IMR-90 (cell line): ENCODE results near the gene TRPM8. TPM values are rescaled to one million over a fixed set of nuclear protein-coding genes. Genes with fewer than 3 reads are reported as not detected.

Source experiments
- ATAC-seq: fragments of 200-7000 bp; cut with Tn5 transposase; 2 replicates; pipeline ENCODE4 v1.9.1; 2020; ENCODE audit warnings: low read depth, mild to moderate bottlenecking, moderate library complexity
- BruUV-seq: library from RNA; stranded (reverse); fragments of 400-500 nt; replicated peaks from 2 replicates; lab custom pipeline; 2021; lab: Mats Ljungman, UMichigan
- CTCF ChIA-PET: fragments of 300-600 bp; formaldehyde crosslinking; extraction: SDS; loops from one replicate; lab custom pipeline; 2021; ENCODE audit warnings: antibody characterized with exemption; lab: Yijun Ruan, JAX
- POLR2A ChIA-PET: fragments of 300-600 bp; sonication (Branson Sonifier 250); formaldehyde crosslinking; loops from one replicate; lab custom pipeline; 2022; ENCODE audit warnings: antibody characterized with exemption; ENCODE audit not compliant: unreplicated experiment; lab: Charles Lee
- DNase-seq: peaks from one replicate; pipeline ENCODE4 v3.0.0; 2013
- H2AFZ ChIP-seq: replicated peaks from 2 replicates; pipeline ENCODE3; 2013; ENCODE audit warnings: low read length, mild to moderate bottlenecking; ENCODE audit not compliant: poor library complexity
- H2AK5ac ChIP-seq: 2 replicates; pipeline ENCODE4 v1.6.1; 2013; ENCODE audit warnings: low read depth, low read length, inconsistent platforms
- H2AK9ac ChIP-seq: replicated peaks from 2 replicates; pipeline ENCODE3; 2013; ENCODE audit warnings: mild to moderate bottlenecking, low read depth, low read length, moderate library complexity; ENCODE audit not compliant: poor library complexity
- H2BK120ac ChIP-seq: 2 replicates; pipeline ENCODE4 v1.6.1; 2013; ENCODE audit warnings: low read depth, low read length, inconsistent platforms
- H2BK15ac ChIP-seq: 3 replicates; pipeline ENCODE4 v1.6.1; 2013; ENCODE audit warnings: low read depth, low read length, inconsistent platforms
- H2BK20ac ChIP-seq: 2 replicates; pipeline ENCODE4 v1.6.1; 2013; ENCODE audit warnings: low read depth, mild to moderate bottlenecking, inconsistent platforms, low read length, moderate library complexity
- H2BK5ac ChIP-seq: 2 replicates; pipeline ENCODE4 v1.6.1; 2013; ENCODE audit warnings: mild to moderate bottlenecking, low read depth, low read length, inconsistent platforms; ENCODE audit not compliant: poor library complexity, severe bottlenecking
- H3K14ac ChIP-seq: replicated peaks from 2 replicates; pipeline ENCODE4 v1.6.1; 2013; ENCODE audit warnings: low read depth, low read length, inconsistent platforms
- H3K18ac ChIP-seq: 2 replicates; pipeline ENCODE4 v1.6.1; 2013; ENCODE audit warnings: low read depth, low read length, control low read depth
- H3K23ac ChIP-seq: 2 replicates; pipeline ENCODE4 v1.6.1; 2013; ENCODE audit warnings: low read depth, low read length, inconsistent platforms
- H3K27ac ChIP-seq: 2 replicates; pipeline ENCODE4 v1.5.1; 2013; ENCODE audit warnings: mild to moderate bottlenecking, control low read depth, low read length; ENCODE audit not compliant: insufficient read depth
- H3K27me3 ChIP-seq: 2 replicates; pipeline ENCODE4 v1.6.1; 2013; ENCODE audit warnings: low read length; ENCODE audit not compliant: control insufficient read depth, insufficient read depth
- H3K36me3 ChIP-seq: 2 replicates; pipeline ENCODE4 v1.6.1; 2013; ENCODE audit warnings: low read length, mixed read lengths; ENCODE audit not compliant: control insufficient read depth, insufficient read depth
- H3K4ac ChIP-seq: 2 replicates; pipeline ENCODE4 v1.6.1; 2013; ENCODE audit warnings: low read depth, low read length, inconsistent platforms
- H3K4me1 ChIP-seq: 2 replicates; pipeline ENCODE4 v1.6.1; 2013; ENCODE audit warnings: low read length, mixed read lengths; ENCODE audit not compliant: control insufficient read depth, insufficient read depth
- H3K4me2 ChIP-seq: 2 replicates; pipeline ENCODE4 v1.6.1; 2013; ENCODE audit warnings: low read depth, mild to moderate bottlenecking, control low read depth, low read length, moderate library complexity
- H3K4me3 ChIP-seq: 2 replicates; pipeline ENCODE4 v1.5.1; 2013; ENCODE audit warnings: low read depth, mild to moderate bottlenecking, control low read depth, low read length, moderate library complexity; ENCODE audit not compliant: insufficient read depth
- H3K56ac ChIP-seq: 2 replicates; pipeline ENCODE4 v1.6.1; 2013; ENCODE audit warnings: low read length, inconsistent platforms; ENCODE audit not compliant: insufficient read depth; ENCODE audit errors: extremely low read depth
- H3K79me1 ChIP-seq, 2 experiments: 2 replicates each; pipeline ENCODE4 v1.6.1; 2013; ENCODE audit warnings: low read length in 2 of 2, inconsistent platforms in 1 of 2, low read depth in 1 of 2
- H3K9ac ChIP-seq: 2 replicates; pipeline ENCODE4 v1.6.1; 2013; ENCODE audit warnings: low read depth, low read length, control low read depth
- H3K9me1 ChIP-seq: 2 replicates; pipeline ENCODE4 v1.6.1; 2013; ENCODE audit warnings: low read length, inconsistent platforms; ENCODE audit not compliant: insufficient read depth
- H3K9me3 ChIP-seq: 2 replicates; pipeline ENCODE4 v1.6.1; 2013; ENCODE audit warnings: low read length; ENCODE audit not compliant: control insufficient read depth, insufficient read depth
- H4K20me1 ChIP-seq: 2 replicates; pipeline ENCODE4 v1.6.1; 2013; ENCODE audit warnings: low read length, inconsistent platforms; ENCODE audit not compliant: insufficient read depth
- H4K5ac ChIP-seq: 2 replicates; pipeline ENCODE4 v1.6.1; 2013; ENCODE audit warnings: mild to moderate bottlenecking, low read depth, low read length, control low read depth
- H4K8ac ChIP-seq, 2 experiments: 2 replicates each; pipeline ENCODE4 v1.6.1; 2013; ENCODE audit warnings: low read depth in 2 of 2, low read length in 2 of 2, control low read depth in 1 of 2, inconsistent platforms in 1 of 2
- H4K91ac ChIP-seq: 2 replicates; pipeline ENCODE4 v1.6.1; 2013; ENCODE audit warnings: low read depth, low read length, inconsistent platforms; ENCODE audit not compliant: insufficient read depth
- BHLHE40 ChIP-seq: fragments of 150-350 bp; IDR thresholded peaks from 2 replicates; pipeline ENCODE4 v1.6.1; 2016; ENCODE audit warnings: mild to moderate bottlenecking, low read depth, low read length
- CEBPB ChIP-seq: IDR thresholded peaks from 2 replicates; pipeline ENCODE4 v1.6.1; 2012; ENCODE audit warnings: low read depth, low read length, improper control_type of control experiment
- CHD1 ChIP-seq: IDR thresholded peaks from 2 replicates; pipeline ENCODE4 v1.6.1; 2012; ENCODE audit warnings: low read depth, low read length, improper control_type of control experiment
- FOS ChIP-seq: fragments of 150-350 bp; IDR thresholded peaks from 2 replicates; pipeline ENCODE4 v1.6.1; 2016; ENCODE audit warnings: low read depth, low read length
- MAFK ChIP-seq: IDR thresholded peaks from 2 replicates; pipeline ENCODE4 v1.6.1; 2012; ENCODE audit warnings: low read depth, low read length, improper control_type of control experiment
- MAZ ChIP-seq: IDR thresholded peaks from 2 replicates; pipeline ENCODE4 v1.6.1; 2012; ENCODE audit warnings: low read depth, mild to moderate bottlenecking, low read length, improper control_type of control experiment, moderate library complexity, borderline replicate concordance
- MXI1 ChIP-seq: IDR thresholded peaks from 2 replicates; pipeline ENCODE4 v1.6.1; 2012; ENCODE audit warnings: low read depth, mild to moderate bottlenecking, low read length, moderate library complexity, borderline replicate concordance
- NFE2L2 ChIP-seq: fragments of 150-350 bp; IDR thresholded peaks from 2 replicates; pipeline ENCODE4 v1.6.1; 2016; ENCODE audit warnings: low read depth, mild to moderate bottlenecking, low read length
- POLR2A ChIP-seq: IDR thresholded peaks from 2 replicates; pipeline ENCODE4 v1.6.1; 2012; ENCODE audit warnings: mild to moderate bottlenecking, low read depth, low read length
- RAD21 ChIP-seq: IDR thresholded peaks from 2 replicates; pipeline ENCODE4 v1.6.1; 2012; ENCODE audit warnings: low read length, improper control_type of control experiment
- RCOR1 ChIP-seq: IDR thresholded peaks from 2 replicates; pipeline ENCODE4 v1.6.1; 2012; ENCODE audit warnings: mild to moderate bottlenecking, low read length, improper control_type of control experiment; ENCODE audit not compliant: insufficient replicate concordance
- RFX5 ChIP-seq: IDR thresholded peaks from 2 replicates; pipeline ENCODE4 v1.8.0; 2012; ENCODE audit warnings: low read depth, mild to moderate bottlenecking, low read length, moderate library complexity
- SMC3 ChIP-seq: fragments of 150-350 bp; IDR thresholded peaks from 2 replicates; pipeline ENCODE4 v1.6.1; 2016; ENCODE audit warnings: low read depth, mild to moderate bottlenecking, antibody characterized with exemption, low read length, moderate library complexity
- WGBS, 2 experiments: methylation state at CpG; one replicate each; pipeline versions ENCODE4 v1.1.5 to v1.1.7; 2013; ENCODE audit warnings: missing lambda C conversion rate in 2 of 2; ENCODE audit not compliant: insufficient read length in 1 of 2; ENCODE audit errors: extremely low coverage in 2 of 2; 5-methylcytosine and 5-hydroxymethylcytosine counted together
- dilution Hi-C: fragments of 300-500 bp; cut with HindIII; formaldehyde crosslinking; loops from one replicate; pipeline ENCODE4 v1.14.3; 2018; ENCODE audit warnings: low sequenced_read_pairs; ENCODE audit not compliant: unreplicated experiment
- in situ Hi-C: fragments of 300-500 bp; cut with MboI; formaldehyde crosslinking; loops from 3 replicates; pipeline ENCODE4 v1.14.3; 2019; ENCODE audit warnings: low sequenced_read_pairs, inconsistent platforms, mixed read lengths
- intact Hi-C: fragments of 100-400 bp; cut with micrococcal nuclease; formaldehyde crosslinking; loops from 2 replicates; pipeline ENCODE4 v1.10.0; 2022
- polyA plus RNA-seq, 3 experiments: library from polyadenylated mRNA; depleted of rRNA; stranded (reverse); fragments of >200 nt; gene quantifications; 2 replicates each; pipeline ENCODE4 v1.2.3, GENCODE V29; 2012; ENCODE audit warnings: low replicate concordance in 1 of 3
- total RNA-seq: library from RNA; depleted of rRNA; stranded (reverse); fragments of >200 nt; gene quantifications from 2 replicates; pipeline ENCODE4 v1.2.3, GENCODE V29; 2012
- TF ChIP-seq, protein P1 (sequence below): fragments of 150-350 bp; IDR thresholded peaks from 2 replicates; pipeline ENCODE4 v1.6.1; 2016; ENCODE audit warnings: low read depth, mild to moderate bottlenecking, low read length, moderate library complexity, borderline replicate concordance
- TF ChIP-seq, protein P2 (sequence below): conservative IDR thresholded peaks from 2 replicates; pipeline ENCODE4 v1.5.1; 2012; ENCODE audit warnings: mild to moderate bottlenecking, low read depth, low read length, improper control_type of control experiment
- TF ChIP-seq, protein P3 (sequence below): fragments of 150-350 bp; IDR thresholded peaks from 2 replicates; pipeline ENCODE4 v1.6.1; 2017; ENCODE audit warnings: mild to moderate bottlenecking, antibody characterized with exemption, low read length, low read depth

TRPM8 gene
- total and polyA plus RNA-seq, 2 of the 4 experiments (the other 2 are of a cell fraction) = not detected

DNA sequence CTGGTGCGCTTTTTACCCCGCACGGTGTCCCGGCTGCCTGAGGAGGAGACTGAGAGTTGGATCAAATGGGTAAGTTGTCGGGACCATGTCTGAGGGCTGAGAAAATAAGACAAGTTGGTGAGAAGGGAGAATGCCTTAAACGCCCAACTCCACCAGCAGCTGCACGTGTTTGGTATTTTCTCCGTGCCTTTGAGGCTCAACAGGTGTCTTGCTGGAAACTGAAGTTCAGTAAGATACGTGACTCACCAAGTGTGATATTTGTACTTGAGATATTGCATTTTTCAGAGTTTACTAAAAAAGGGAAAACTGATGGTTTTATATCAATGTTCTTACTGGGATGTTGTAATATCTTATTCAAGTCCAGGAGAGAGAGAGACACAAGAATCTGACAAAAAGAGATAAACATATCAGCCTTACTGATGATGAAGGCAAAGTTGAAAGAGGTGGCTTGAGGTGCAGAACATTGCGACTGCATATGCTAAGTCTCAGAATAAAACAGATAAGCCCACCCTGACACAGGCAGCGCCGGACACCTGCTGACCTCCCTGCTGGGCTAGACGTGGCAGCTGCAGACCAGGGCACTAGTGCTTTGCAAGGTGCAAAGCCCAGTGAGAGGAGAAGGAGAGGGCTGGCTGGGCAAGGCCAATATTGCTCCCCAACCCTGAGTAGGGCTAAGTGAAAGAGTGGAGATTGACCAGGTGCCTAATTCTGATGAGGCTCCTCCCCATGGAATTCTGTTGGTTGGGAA, 33.1 kb downstream of the TRPM8 start:
- in situ Hi-C loops = no loop called here
- WGBS, 2 experiments = 88% methylated on average over 4 of the region's 13 CpGs; no CpG with 5 or more reads in 1 of the 2 experiments

More for the DNA sequence above, 33.1 kb downstream of the TRPM8 start:
- no peaks in the 10 kb centered on the region for H3K4me1 ChIP-seq
- no peak overlapping the region for H2BK5ac ChIP-seq
- no peak overlapping the region for H2AK9ac ChIP-seq
- no peak overlapping the region for H2BK20ac ChIP-seq
- no peaks in the 10 kb centered on the region for H3K9me3 ChIP-seq
- H3K9ac ChIP-seq = no peak overlapping the region
- no peak overlapping the region for H4K91ac ChIP-seq
- H4K5ac ChIP-seq = no peak overlapping the region
- no peak overlapping the region for H3K27ac ChIP-seq
- ChIA-PET CTCF (no interaction called here), POLR2A (no interaction called here)
- no peaks in the 10 kb centered on the region for H3K9me1 ChIP-seq
- H3K36me3 ChIP-seq = no peaks in the 10 kb centered on the region
- H3K56ac ChIP-seq = no peak overlapping the region
- TF ChIP-seq SMC3 (no peak), RFX5 (no peak), RAD21 (no peak), POLR2A (no peak), NFE2L2 (no peak), BHLHE40 (no peak), MAFK (no peak), MXI1 (no peak), MAZ (no peak), CHD1 (no peak), FOS (no peak), RCOR1 (no peak), CEBPB (no peak)
- TF ChIP-seq, protein P1, sequence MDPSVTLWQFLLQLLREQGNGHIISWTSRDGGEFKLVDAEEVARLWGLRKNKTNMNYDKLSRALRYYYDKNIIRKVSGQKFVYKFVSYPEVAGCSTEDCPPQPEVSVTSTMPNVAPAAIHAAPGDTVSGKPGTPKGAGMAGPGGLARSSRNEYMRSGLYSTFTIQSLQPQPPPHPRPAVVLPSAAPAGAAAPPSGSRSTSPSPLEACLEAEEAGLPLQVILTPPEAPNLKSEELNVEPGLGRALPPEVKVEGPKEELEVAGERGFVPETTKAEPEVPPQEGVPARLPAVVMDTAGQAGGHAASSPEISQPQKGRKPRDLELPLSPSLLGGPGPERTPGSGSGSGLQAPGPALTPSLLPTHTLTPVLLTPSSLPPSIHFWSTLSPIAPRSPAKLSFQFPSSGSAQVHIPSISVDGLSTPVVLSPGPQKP = no peak
- TF ChIP-seq, protein P2, sequence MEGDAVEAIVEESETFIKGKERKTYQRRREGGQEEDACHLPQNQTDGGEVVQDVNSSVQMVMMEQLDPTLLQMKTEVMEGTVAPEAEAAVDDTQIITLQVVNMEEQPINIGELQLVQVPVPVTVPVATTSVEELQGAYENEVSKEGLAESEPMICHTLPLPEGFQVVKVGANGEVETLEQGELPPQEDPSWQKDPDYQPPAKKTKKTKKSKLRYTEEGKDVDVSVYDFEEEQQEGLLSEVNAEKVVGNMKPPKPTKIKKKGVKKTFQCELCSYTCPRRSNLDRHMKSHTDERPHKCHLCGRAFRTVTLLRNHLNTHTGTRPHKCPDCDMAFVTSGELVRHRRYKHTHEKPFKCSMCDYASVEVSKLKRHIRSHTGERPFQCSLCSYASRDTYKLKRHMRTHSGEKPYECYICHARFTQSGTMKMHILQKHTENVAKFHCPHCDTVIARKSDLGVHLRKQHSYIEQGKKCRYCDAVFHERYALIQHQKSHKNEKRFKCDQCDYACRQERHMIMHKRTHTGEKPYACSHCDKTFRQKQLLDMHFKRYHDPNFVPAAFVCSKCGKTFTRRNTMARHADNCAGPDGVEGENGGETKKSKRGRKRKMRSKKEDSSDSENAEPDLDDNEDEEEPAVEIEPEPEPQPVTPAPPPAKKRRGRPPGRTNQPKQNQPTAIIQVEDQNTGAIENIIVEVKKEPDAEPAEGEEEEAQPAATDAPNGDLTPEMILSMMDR = no peak
- TF ChIP-seq, protein P3, sequence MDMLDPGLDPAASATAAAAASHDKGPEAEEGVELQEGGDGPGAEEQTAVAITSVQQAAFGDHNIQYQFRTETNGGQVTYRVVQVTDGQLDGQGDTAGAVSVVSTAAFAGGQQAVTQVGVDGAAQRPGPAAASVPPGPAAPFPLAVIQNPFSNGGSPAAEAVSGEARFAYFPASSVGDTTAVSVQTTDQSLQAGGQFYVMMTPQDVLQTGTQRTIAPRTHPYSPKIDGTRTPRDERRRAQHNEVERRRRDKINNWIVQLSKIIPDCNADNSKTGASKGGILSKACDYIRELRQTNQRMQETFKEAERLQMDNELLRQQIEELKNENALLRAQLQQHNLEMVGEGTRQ = no peak
- H4K8ac ChIP-seq = no peak overlapping the region
- peaks cover 12% of the 10 kb centered on the region for H3K27me3 ChIP-seq
- no peak overlapping the region for H2BK120ac ChIP-seq
- H3K79me1 ChIP-seq = no peaks in the 10 kb centered on the region
- no peak overlapping the region for H3K4me3 ChIP-seq
- DNase-seq = no peak
- H3K4me2 ChIP-seq = no peak overlapping the region
- no peak overlapping the region for H2BK15ac ChIP-seq
- dilution Hi-C loops (no loop called here), intact Hi-C loops (no loop called here)
- no peak overlapping the region for H3K18ac ChIP-seq
- no TSS peak for BruUV-seq
- no peaks in the 10 kb centered on the region for H4K20me1 ChIP-seq
- no peak overlapping the region for H2AFZ ChIP-seq
- no peak overlapping the region for H2AK5ac ChIP-seq
- H3K14ac ChIP-seq = no peak overlapping the region
- no peak overlapping the region for H3K23ac ChIP-seq
- H3K4ac ChIP-seq = no peak overlapping the region
- no peak for ATAC-seq
